Activated T-cell treated with anti-CD3 and anti-CD28 coated beads, Interleukin-2, amount 50 U/mL, for 4 hours (primary cell): ENCODE measurements around the gene DAB2IP. TPM values are rescaled to one million over a fixed set of nuclear protein-coding genes. Genes with fewer than 3 reads are reported as not detected.

Source experiments
- ATAC-seq, 2 donors: fragments of 200-7000 bp; cut with Tn5 transposase; one replicate each; pipeline ENCODE4 v1.10.0; 2021
- DNase-seq: peaks from one replicate; pipeline ENCODE4 v3.0.0-alpha.2; 2020
- H3K27me3 Mint-ChIP-seq: one replicate; pipeline ENCODE4 v1.8.0; 2021; ENCODE audit warnings: low read depth, mixed read lengths
- H3K36me3 Mint-ChIP-seq: one replicate; pipeline ENCODE4 v1.8.0; 2022; ENCODE audit warnings: mixed read lengths; ENCODE audit not compliant: insufficient read depth
- H3K4me1 Mint-ChIP-seq: one replicate; pipeline ENCODE4 v1.8.0; 2021; ENCODE audit warnings: low read depth, mixed read lengths
- H3K4me3 Mint-ChIP-seq: one replicate; pipeline ENCODE4 v1.8.0; 2021; ENCODE audit warnings: mild to moderate bottlenecking, moderate library complexity, mixed read lengths
- H3K9me3 Mint-ChIP-seq: one replicate; pipeline ENCODE4 v1.8.0; 2021; ENCODE audit warnings: mixed read lengths
- total RNA-seq, 3 donors: library from RNA; stranded (reverse); gene quantifications; one replicate each; pipeline ENCODE4 v1.2.1, GENCODE V29; 2021

The DAB2IP gene
- total RNA-seq, 3 donors from 2014 or later, result 0.14 to 0.24 (median 0.18) TPM

GRCh38 chr9:121827251-121827967, 176.0 kb downstream of the DAB2IP start:
- Mint-ChIP-seq H3K9me3 (no peaks in the 10 kb centered on the region), H3K27me3 (no peaks in the 10 kb centered on the region), H3K4me1 (no peaks in the 10 kb centered on the region), H3K36me3 (no peaks in the 10 kb centered on the region), H3K4me3 (no peak overlapping the region)
- no peak for ATAC-seq
- DNase-seq, result no peak

- Mint-ChIP-seq H3K4me3 (no peak overlapping the region), H3K36me3 (no peaks in the 10 kb centered on the region), H3K4me1 (no peaks in the 10 kb centered on the region), H3K27me3 (no peaks in the 10 kb centered on the region), H3K9me3 (no peaks in the 10 kb centered on the region)
- no peak for DNase-seq
- ATAC-seq, result no peak
Measured at GRCh38 chr9:121830441-121831140, 179.2 kb downstream of the DAB2IP start.

- H3K9me3 Mint-ChIP-seq, result no peaks in the 10 kb centered on the region
- no peaks in the 10 kb centered on the region for H3K27me3 Mint-ChIP-seq
- no peak overlapping the region for H3K4me3 Mint-ChIP-seq
- DNase-seq (no peak), ATAC-seq (no peak)
- no peaks in the 10 kb centered on the region for H3K4me1 Mint-ChIP-seq
- no peaks in the 10 kb centered on the region for H3K36me3 Mint-ChIP-seq
Measured at GRCh38 chr9:121831869-121832268, 180.4 kb downstream of the DAB2IP start.

GRCh38 chr9:121833061-121833460, 181.6 kb downstream of the DAB2IP start:
- Mint-ChIP-seq H3K9me3 (no peaks in the 10 kb centered on the region), H3K4me3 (no peak overlapping the region), H3K4me1 (no peaks in the 10 kb centered on the region), H3K27me3 (no peaks in the 10 kb centered on the region), H3K36me3 (no peaks in the 10 kb centered on the region)
- ATAC-seq (no peak), DNase-seq (no peak)

Other genes with a start within 250 kb of the DAB2IP start
- not detected for gene GGTA1, start 151.8 kb upstream of the DAB2IP start, total RNA-seq